ENCODE measurements around the gene TMEM254.
"Not testable (repeated sequence)": the region's sequence is repeated elsewhere in the genome, so short reads cannot be mapped to it uniquely, and the experiment has no call there.

TMEM254 gene

GRCh38 chr10:80078448-80079311 lies at the start of gene TMEM254:
TSS of gene TMEM254 (plus strand) at chr10:80078665. CDS start at chr10:80078700, 35 bp downstream.
- in situ Hi-C loops (cut with HindIII; ENCODE audit: low sequenced_read_pairs): no loop called here

GRCh38 chr10:80029205-80029604 lies 49.3 kb upstream of the TMEM254 start:
- in situ Hi-C loops (cut with HindIII; ENCODE audit: low sequenced_read_pairs); DNase-seq (ENCODE audit: low read depth, low spot score); H3K4me3 ChIP-seq (ENCODE audit: low read depth, low read length): not testable (repeated sequence)

More at GRCh38 chr10:80078448-80079311, at the start of gene TMEM254:
- no peak for TF ChIP-seq CTCF (IDR thresholded peaks at IDR 0.05; ENCODE audit: low read depth, low read length)
- DNase-seq (ENCODE audit: low read depth, low spot score): peak; percentile 90
- peak within 1 kb of the TSS; percentile 60 for H3K4me3 ChIP-seq (ENCODE audit: low read depth, low read length)

- in situ Hi-C loops (cut with HindIII; ENCODE audit: low sequenced_read_pairs); H3K4me3 ChIP-seq (ENCODE audit: low read depth, low read length); DNase-seq (ENCODE audit: low read depth, low spot score): not testable (repeated sequence)
Observed at GRCh38 chr10:80029865-80030264, 48.6 kb upstream of the TMEM254 start.

GRCh38 chr10:80032503-80032902 lies 46.0 kb upstream of the TMEM254 start:
- in situ Hi-C loops (cut with HindIII; ENCODE audit: low sequenced_read_pairs): no loop called here
- no peak overlapping the region for H3K4me3 ChIP-seq (ENCODE audit: low read depth, low read length)
- no peak for DNase-seq (ENCODE audit: low read depth, low spot score)
- TF ChIP-seq CTCF (IDR thresholded peaks at IDR 0.05; ENCODE audit: low read depth, low read length): no peak

- H3K4me3 ChIP-seq (ENCODE audit: low read depth, low read length); DNase-seq (ENCODE audit: low read depth, low spot score); in situ Hi-C loops (cut with HindIII; ENCODE audit: low sequenced_read_pairs): not testable (repeated sequence)
Observed at GRCh38 chr10:80034766-80035165, 43.7 kb upstream of the TMEM254 start.

- DNase-seq (ENCODE audit: low read depth, low spot score); H3K4me3 ChIP-seq (ENCODE audit: low read depth, low read length); in situ Hi-C loops (cut with HindIII; ENCODE audit: low sequenced_read_pairs): not testable (repeated sequence)
Observed at GRCh38 chr10:80035430-80035829, 43.0 kb upstream of the TMEM254 start.

- in situ Hi-C loops (cut with HindIII; ENCODE audit: low sequenced_read_pairs); DNase-seq (ENCODE audit: low read depth, low spot score); H3K4me3 ChIP-seq (ENCODE audit: low read depth, low read length): not testable (repeated sequence)
Observed at GRCh38 chr10:80036921-80037500, 41.5 kb upstream of the TMEM254 start.

GRCh38 chr10:80038226-80038625 lies 40.2 kb upstream of the TMEM254 start:
- DNase-seq (ENCODE audit: low read depth, low spot score); in situ Hi-C loops (cut with HindIII; ENCODE audit: low sequenced_read_pairs); H3K4me3 ChIP-seq (ENCODE audit: low read depth, low read length): not testable (repeated sequence)

GRCh38 chr10:80041162-80041561 lies 37.3 kb upstream of the TMEM254 start:
- in situ Hi-C loops (cut with HindIII; ENCODE audit: low sequenced_read_pairs): no loop called here
- no peak for TF ChIP-seq CTCF (IDR thresholded peaks at IDR 0.05; ENCODE audit: low read depth, low read length)
- H3K4me3 ChIP-seq (ENCODE audit: low read depth, low read length): no peak overlapping the region
- no peak for DNase-seq (ENCODE audit: low read depth, low spot score)

GRCh38 chr10:80044935-80045334 lies 33.5 kb upstream of the TMEM254 start:
- H3K4me3 ChIP-seq (ENCODE audit: low read depth, low read length); in situ Hi-C loops (cut with HindIII; ENCODE audit: low sequenced_read_pairs); DNase-seq (ENCODE audit: low read depth, low spot score): not testable (repeated sequence)
